Stomach (tissue), 4 donors: ENCODE results near the gene UBE3A.

Experiments used
- EP300 ChIP-seq: sonication (generic); formaldehyde crosslinking; IDR thresholded peaks from one replicate; pipeline ENCODE4 v1.6.1; 2017; ENCODE audit warnings: antibody characterized with exemption
- POLR2A ChIP-seq, 4 donors: fragments of 450-650 bp; IDR thresholded peaks; one replicate each; pipeline ENCODE4 v1.6.1; 2016; ENCODE audit warnings: antibody characterized with exemption in 4 of 4, control low read depth in 2 of 4, mild to moderate bottlenecking in 1 of 4, moderate library complexity in 1 of 4
- POLR2AphosphoS5 ChIP-seq, 3 donors: sonication (generic); formaldehyde crosslinking; IDR thresholded peaks; one replicate each; pipeline ENCODE4 v1.6.1; 2016; ENCODE audit warnings: antibody characterized with exemption in 3 of 3
- TF ChIP-seq, protein P1 (sequence below), 7 experiments: fragments of 450-650 bp in 4 of 7; fragments of 200-600 bp in 3 of 7; sonication (generic) in 3 of 7; IDR thresholded peaks; one replicate each; pipeline ENCODE4 v1.5.1; 2016 to 2019; ENCODE audit warnings: antibody characterized with exemption in 7 of 7, control low read depth in 2 of 7, mild to moderate bottlenecking in 1 of 7

DNA sequence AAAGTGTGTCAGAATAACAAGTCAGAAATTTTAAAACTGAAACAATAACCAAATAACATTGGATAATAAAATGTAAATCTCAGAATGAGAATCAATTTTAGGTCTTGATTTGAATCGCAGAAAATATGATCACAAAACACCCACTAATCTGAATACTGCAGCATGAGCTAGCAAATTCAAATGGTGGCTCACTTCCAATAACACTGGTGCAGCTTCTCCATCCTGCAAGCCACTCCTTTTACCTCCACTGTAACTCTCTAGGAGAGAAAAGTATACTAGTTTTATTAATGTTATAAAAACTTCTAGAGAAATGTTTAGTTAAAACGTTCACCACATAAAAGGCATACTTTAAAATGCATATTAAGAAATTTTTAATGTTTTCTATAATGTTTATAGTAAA lies 30.4 kb downstream of the UBE3A start:
- TF ChIP-seq POLR2A (IDR thresholded peaks at IDR 0.05), result no peak
- TF ChIP-seq, protein P1, sequence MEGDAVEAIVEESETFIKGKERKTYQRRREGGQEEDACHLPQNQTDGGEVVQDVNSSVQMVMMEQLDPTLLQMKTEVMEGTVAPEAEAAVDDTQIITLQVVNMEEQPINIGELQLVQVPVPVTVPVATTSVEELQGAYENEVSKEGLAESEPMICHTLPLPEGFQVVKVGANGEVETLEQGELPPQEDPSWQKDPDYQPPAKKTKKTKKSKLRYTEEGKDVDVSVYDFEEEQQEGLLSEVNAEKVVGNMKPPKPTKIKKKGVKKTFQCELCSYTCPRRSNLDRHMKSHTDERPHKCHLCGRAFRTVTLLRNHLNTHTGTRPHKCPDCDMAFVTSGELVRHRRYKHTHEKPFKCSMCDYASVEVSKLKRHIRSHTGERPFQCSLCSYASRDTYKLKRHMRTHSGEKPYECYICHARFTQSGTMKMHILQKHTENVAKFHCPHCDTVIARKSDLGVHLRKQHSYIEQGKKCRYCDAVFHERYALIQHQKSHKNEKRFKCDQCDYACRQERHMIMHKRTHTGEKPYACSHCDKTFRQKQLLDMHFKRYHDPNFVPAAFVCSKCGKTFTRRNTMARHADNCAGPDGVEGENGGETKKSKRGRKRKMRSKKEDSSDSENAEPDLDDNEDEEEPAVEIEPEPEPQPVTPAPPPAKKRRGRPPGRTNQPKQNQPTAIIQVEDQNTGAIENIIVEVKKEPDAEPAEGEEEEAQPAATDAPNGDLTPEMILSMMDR (IDR thresholded peaks at IDR 0.05), result no peak
- no peak for TF ChIP-seq EP300
- no peak for TF ChIP-seq POLR2AphosphoS5 (IDR thresholded peaks at IDR 0.05)
